Measurements from ENCODE around the gene UBL4A. TPM values are rescaled to one million over a fixed set of nuclear protein-coding genes. Genes with fewer than 3 reads are reported as not detected.

UBL4A gene
- total and polyA plus RNA-seq, 2 of the 13 experiments (the other 11 are each of a cell fraction or from before 2014, with no cell fraction given), result 16.8 to 25.5 TPM

DNA sequence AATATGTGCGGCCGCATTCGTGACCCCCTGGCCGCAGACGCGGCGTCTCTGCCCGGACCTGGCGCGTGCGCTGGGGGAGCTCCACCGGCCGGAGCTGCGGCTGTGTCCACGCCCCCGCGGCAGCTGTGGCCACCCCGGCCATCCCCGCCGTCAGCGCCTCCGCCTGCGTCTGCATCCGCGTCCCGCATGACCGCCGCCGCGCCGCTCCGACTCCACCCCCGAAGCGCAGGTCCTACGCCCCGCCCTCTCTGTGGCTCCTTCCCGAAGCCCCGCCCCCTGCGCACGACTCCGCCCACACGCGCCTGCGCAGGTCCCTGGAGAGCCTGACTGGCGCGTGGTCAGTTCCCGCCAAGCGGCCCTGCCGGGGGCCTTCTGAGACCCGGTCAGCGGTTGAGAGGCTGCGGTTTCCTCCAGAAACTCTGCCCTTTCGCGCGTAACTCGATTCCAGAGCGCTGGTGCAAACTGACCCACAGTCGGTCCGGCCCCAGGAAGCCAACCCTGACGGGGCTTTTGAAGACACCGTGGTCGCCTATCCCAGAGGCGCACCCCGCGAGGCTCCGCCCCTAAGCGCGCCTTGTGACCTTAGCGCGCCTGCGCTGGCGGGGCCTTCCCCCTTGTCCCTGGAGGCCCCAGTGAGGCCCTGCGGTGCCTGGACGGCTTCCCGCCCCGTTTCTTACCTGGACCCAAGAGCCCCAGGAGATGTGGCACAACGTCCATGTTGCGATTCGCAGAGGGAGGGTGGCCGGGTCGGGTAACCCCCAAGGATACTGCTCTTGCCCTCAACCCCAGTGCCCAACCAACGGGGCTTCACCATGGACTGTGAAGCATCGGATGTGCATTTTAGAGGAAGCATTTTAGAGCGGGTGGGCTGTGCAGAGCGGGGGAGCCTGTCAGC is 7.4 kb downstream of the UBL4A start, which contains the start of gene LAGE3 (continued):
- TF ChIP-seq ZBED4 (CRISPR knock-in tag; IDR thresholded peaks at IDR 0.05; ENCODE audit: borderline replicate concordance) (0 out of 2 replicates have a peak, but pooled peaks have one; percentile 50), CCDC6 (CRISPR knock-in tag; IDR thresholded peaks at IDR 0.05) (no peak; the same call in 1 of the 2 replicates), CBFB (CRISPR knock-in tag; IDR thresholded peaks at IDR 0.05) (no peak), ZNF792 (CRISPR knock-in tag; IDR thresholded peaks at IDR 0.05) (no peak), DMAP1 (CRISPR knock-in tag; IDR thresholded peaks at IDR 0.05) (no peak), SOX13 (IDR thresholded peaks at IDR 0.05) (no peak), SOX13 (CRISPR knock-in tag; conservative IDR thresholded peaks at IDR 0.05 in 1 of 2, IDR thresholded peaks at IDR 0.05 in 1 of 2) (0 out of 4 replicates have a peak, but pooled peaks of 1 of the 2 experiments have one; percentile 23), ZNF563 (CRISPR knock-in tag; IDR thresholded peaks at IDR 0.05) (no peak), ATF7-NPFF (CRISPR knock-in tag; IDR thresholded peaks at IDR 0.05; ENCODE audit: low read depth) (peak; percentile 76; the same call in 1 of the 2 replicates), ZNF484 (CRISPR knock-in tag; IDR thresholded peaks at IDR 0.05; ENCODE audit: borderline replicate concordance, low read depth) (no peak), ZNF503 (CRISPR knock-in tag; IDR thresholded peaks at IDR 0.05) (no peak), SCMH1 (CRISPR knock-in tag; IDR thresholded peaks at IDR 0.05; ENCODE audit: borderline replicate concordance) (no peak)
- TF ChIP-seq, protein P1, sequence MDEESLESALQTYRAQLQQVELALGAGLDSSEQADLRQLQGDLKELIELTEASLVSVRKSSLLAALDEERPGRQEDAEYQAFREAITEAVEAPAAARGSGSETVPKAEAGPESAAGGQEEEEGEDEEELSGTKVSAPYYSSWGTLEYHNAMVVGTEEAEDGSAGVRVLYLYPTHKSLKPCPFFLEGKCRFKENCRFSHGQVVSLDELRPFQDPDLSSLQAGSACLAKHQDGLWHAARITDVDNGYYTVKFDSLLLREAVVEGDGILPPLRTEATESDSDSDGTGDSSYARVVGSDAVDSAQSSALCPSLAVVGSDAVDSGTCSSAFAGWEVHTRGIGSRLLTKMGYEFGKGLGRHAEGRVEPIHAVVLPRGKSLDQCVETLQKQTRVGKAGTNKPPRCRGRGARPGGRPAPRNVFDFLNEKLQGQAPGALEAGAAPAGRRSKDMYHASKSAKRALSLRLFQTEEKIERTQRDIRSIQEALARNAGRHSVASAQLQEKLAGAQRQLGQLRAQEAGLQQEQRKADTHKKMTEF (CRISPR knock-in tag; IDR thresholded peaks at IDR 0.05), result no peak
- TF ChIP-seq, protein P2, sequence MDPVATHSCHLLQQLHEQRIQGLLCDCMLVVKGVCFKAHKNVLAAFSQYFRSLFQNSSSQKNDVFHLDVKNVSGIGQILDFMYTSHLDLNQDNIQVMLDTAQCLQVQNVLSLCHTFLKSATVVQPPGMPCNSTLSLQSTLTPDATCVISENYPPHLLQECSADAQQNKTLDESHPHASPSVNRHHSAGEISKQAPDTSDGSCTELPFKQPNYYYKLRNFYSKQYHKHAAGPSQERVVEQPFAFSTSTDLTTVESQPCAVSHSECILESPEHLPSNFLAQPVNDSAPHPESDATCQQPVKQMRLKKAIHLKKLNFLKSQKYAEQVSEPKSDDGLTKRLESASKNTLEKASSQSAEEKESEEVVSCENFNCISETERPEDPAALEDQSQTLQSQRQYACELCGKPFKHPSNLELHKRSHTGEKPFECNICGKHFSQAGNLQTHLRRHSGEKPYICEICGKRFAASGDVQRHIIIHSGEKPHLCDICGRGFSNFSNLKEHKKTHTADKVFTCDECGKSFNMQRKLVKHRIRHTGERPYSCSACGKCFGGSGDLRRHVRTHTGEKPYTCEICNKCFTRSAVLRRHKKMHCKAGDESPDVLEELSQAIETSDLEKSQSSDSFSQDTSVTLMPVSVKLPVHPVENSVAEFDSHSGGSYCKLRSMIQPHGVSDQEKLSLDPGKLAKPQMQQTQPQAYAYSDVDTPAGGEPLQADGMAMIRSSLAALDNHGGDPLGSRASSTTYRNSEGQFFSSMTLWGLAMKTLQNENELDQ (CRISPR knock-in tag; IDR thresholded peaks at IDR 0.05; ENCODE audit: borderline replicate concordance), result no peak
- TF ChIP-seq, protein P3, sequence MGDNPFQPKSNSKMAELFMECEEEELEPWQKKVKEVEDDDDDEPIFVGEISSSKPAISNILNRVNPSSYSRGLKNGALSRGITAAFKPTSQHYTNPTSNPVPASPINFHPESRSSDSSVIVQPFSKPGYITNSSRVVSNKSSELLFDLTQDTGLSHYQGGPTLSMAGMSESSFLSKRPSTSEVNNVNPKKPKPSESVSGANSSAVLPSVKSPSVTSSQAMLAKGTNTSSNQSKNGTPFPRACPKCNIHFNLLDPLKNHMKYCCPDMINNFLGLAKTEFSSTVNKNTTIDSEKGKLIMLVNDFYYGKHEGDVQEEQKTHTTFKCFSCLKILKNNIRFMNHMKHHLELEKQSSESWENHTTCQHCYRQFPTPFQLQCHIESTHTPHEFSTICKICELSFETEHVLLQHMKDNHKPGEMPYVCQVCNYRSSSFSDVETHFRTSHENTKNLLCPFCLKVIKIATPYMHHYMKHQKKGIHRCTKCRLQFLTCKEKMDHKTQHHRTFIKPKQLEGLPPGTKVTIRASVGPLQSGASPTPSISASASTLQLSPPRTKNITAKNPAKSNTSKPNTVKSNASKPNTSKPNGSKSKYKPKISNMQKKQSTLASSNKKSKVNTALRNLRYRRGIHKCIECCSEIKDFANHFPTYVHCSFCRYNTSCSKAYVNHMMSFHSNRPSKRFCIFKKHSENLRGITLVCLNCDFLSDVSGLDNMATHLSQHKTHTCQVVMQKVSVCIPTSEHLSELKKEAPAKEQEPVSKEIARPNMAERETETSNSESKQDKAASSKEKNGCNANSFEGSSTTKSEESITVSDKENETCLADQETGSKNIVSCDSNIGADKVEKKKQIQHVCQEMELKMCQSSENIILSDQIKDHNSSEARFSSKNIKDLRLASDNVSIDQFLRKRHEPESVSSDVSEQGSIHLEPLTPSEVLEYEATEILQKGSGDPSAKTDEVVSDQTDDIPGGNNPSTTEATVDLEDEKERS (CRISPR knock-in tag; IDR thresholded peaks at IDR 0.05), result no peak
